Caco-2 (cell line): ENCODE measurements around the gene PPFIA4. TPM values are rescaled to one million over a fixed set of nuclear protein-coding genes. Genes with fewer than 3 reads are reported as not detected.

Experiments used
- BruUV-seq: library from RNA; stranded (reverse); fragments of 400-500 nt; replicated peaks from 2 replicates; lab custom pipeline; 2021; lab: Mats Ljungman, UMichigan
- CTCF ChIA-PET: fragments of 300-600 bp; sonication (Branson Sonifier 250); formaldehyde crosslinking; loops from one replicate; lab custom pipeline; 2022; ENCODE audit warnings: antibody characterized with exemption; lab: Charles Lee
- POLR2A ChIA-PET: fragments of 300-600 bp; sonication (Branson Sonifier 250); formaldehyde crosslinking; loops from one replicate; lab custom pipeline; 2022; ENCODE audit warnings: antibody characterized with exemption; lab: Charles Lee
- DNase-seq, 2 experiments: peaks; one replicate each; pipeline versions ENCODE4 v3.0.0 to v3.0.0-alpha.2; 2020 to 2022
- H3K27me3 ChIP-seq: replicated peaks from 2 replicates; pipeline ENCODE4 v1.6.0; 2011; ENCODE audit warnings: low read length; ENCODE audit not compliant: control insufficient read depth, insufficient read depth
- H3K36me3 ChIP-seq: 2 replicates; pipeline ENCODE4 v1.5.1; 2011; ENCODE audit warnings: low read length; ENCODE audit not compliant: control insufficient read depth, insufficient read depth
- H3K4me1 ChIP-seq: fragments of 250-450 bp; sonication (Bioruptor Pico); 2 replicates; pipeline ENCODE4 v1.5.1; 2020; ENCODE audit warnings: mild to moderate bottlenecking
- H3K4me3 ChIP-seq: 2 replicates; pipeline ENCODE4 v1.5.1; 2011; ENCODE audit warnings: low read depth, mild to moderate bottlenecking, control low read depth, low read length
- H3K9me3 ChIP-seq: fragments of 250-450 bp; sonication (Bioruptor Pico); 2 replicates; pipeline ENCODE4 v1.5.1; 2020; ENCODE audit warnings: mild to moderate bottlenecking, moderate library complexity
- H3K27ac Mint-ChIP-seq: one replicate; pipeline ENCODE4 v1.8.0; 2022; ENCODE audit warnings: mixed read lengths; ENCODE audit not compliant: unreplicated experiment
- H3K27me3 Mint-ChIP-seq: one replicate; pipeline ENCODE4 v1.8.0; 2022; ENCODE audit warnings: mixed read lengths; ENCODE audit not compliant: insufficient read depth, unreplicated experiment
- H3K36me3 Mint-ChIP-seq: one replicate; pipeline ENCODE4 v1.8.0; 2022; ENCODE audit warnings: mild to moderate bottlenecking, mixed read lengths; ENCODE audit not compliant: insufficient read depth, unreplicated experiment
- H3K4me1 Mint-ChIP-seq: one replicate; pipeline ENCODE4 v1.8.0; 2022; ENCODE audit warnings: low read depth, mixed read lengths; ENCODE audit not compliant: unreplicated experiment
- H3K4me3 Mint-ChIP-seq: one replicate; pipeline ENCODE4 v1.8.0; 2022; ENCODE audit warnings: mild to moderate bottlenecking, moderate library complexity, mixed read lengths; ENCODE audit not compliant: unreplicated experiment
- H3K9me3 Mint-ChIP-seq: one replicate; pipeline ENCODE4 v1.8.0; 2022; ENCODE audit warnings: mixed read lengths; ENCODE audit not compliant: unreplicated experiment
- CTCF ChIP-seq, 2 experiments: fragments of 200-600 bp in 1 of 2; IDR thresholded peaks; 1 replicate in 1 of 2; 2 replicates in 1 of 2; pipeline versions ENCODE4 v1.5.1 to v1.8.0; 2011 to 2022; ENCODE audit warnings: antibody characterized with exemption in 1 of 2, control low read depth in 1 of 2, inconsistent platforms in 1 of 2, low read depth in 1 of 2, low read length in 1 of 2, mild to moderate bottlenecking in 1 of 2, moderate library complexity in 1 of 2; ENCODE audit not compliant: insufficient read depth in 1 of 2, severe bottlenecking in 1 of 2, unreplicated experiment in 1 of 2
- intact Hi-C: fragments of 100-400 bp; cut with micrococcal nuclease; formaldehyde crosslinking; loops from one replicate; pipeline ENCODE4 v1.10.0; 2022; ENCODE audit not compliant: unreplicated experiment
- total RNA-seq: library from RNA; stranded (reverse); gene quantifications from 2 replicates; pipeline ENCODE4 v1.2.3, GENCODE V29; 2022

The PPFIA4 gene
- total RNA-seq, 1 experiment from 2014 or later = 9.4 TPM

- no peak overlapping the region for H3K4me3 Mint-ChIP-seq
- BruUV-seq = no TSS peak
- POLR2A ChIA-PET = interaction anchor here (0.7 kb wide), 1 partner anchor 29 kb away, joined by 6 read pairs; no protein-coding TSS in a partner anchor
Observed at GRCh38 chr1:203036135-203036534, 9.8 kb downstream of the PPFIA4 start.

GRCh38 chr1:203036537-203036936, 10.2 kb downstream of the PPFIA4 start:
- peaks cover 5% of the 10 kb centered on the region for H3K36me3 Mint-ChIP-seq
- peaks cover 1% of the 10 kb centered on the region; the same call in 1 of the 2 replicates for H3K36me3 ChIP-seq
- ChIA-PET CTCF (interaction anchor here (0.7 to 2.4 kb wide), 4 partner anchors 82 to 231 kb away, joined by 3 to 11 read pairs (median 6); no protein-coding TSS in a partner anchor), POLR2A (interaction anchor here (0.7 kb wide), 1 partner anchor 30 kb away, joined by 6 read pairs; no protein-coding TSS in a partner anchor)
- no peaks in the 10 kb centered on the region for H3K9me3 ChIP-seq
- H3K27me3 ChIP-seq = no peaks in the 10 kb centered on the region
- H3K4me3 Mint-ChIP-seq = no peak overlapping the region
- intact Hi-C loops = loop anchor here (5.0 to 10.0 kb wide), 2 partner anchors 46 to 288 kb away; no protein-coding TSS in a partner anchor
- peaks cover 8% of the 10 kb centered on the region; the same call in 1 of the 2 replicates for H3K4me1 ChIP-seq
- no peak overlapping the region for H3K27ac Mint-ChIP-seq
- no peak overlapping the region for H3K4me3 ChIP-seq
- peaks cover 21% of the 10 kb centered on the region for H3K4me1 Mint-ChIP-seq
- H3K9me3 Mint-ChIP-seq = no peaks in the 10 kb centered on the region
- DNase-seq = no peak
- no TSS peak for BruUV-seq
- H3K27me3 Mint-ChIP-seq = no peaks in the 10 kb centered on the region
- TF ChIP-seq CTCF (IDR thresholded peaks at IDR 0.05; ENCODE audit: insufficient read depth in 1 of 2, low read depth in 1 of 2, low read length in 1 of 2, severe bottlenecking in 1 of 2, unreplicated experiment in 1 of 2) = no peak

More at GRCh38 chr1:203036135-203036534, 9.8 kb downstream of the PPFIA4 start:
- no peaks in the 10 kb centered on the region for H3K27me3 Mint-ChIP-seq
- no peaks in the 10 kb centered on the region for H3K27me3 ChIP-seq
- DNase-seq = no peak
- no peak overlapping the region for H3K4me3 ChIP-seq
- no peak for TF ChIP-seq CTCF (IDR thresholded peaks at IDR 0.05; ENCODE audit: insufficient read depth in 1 of 2, low read depth in 1 of 2, low read length in 1 of 2, severe bottlenecking in 1 of 2, unreplicated experiment in 1 of 2)
- peaks cover 8% of the 10 kb centered on the region; the same call in 1 of the 2 replicates for H3K4me1 ChIP-seq
- intact Hi-C loops = loop anchor here (5.0 to 10.0 kb wide), 2 partner anchors 46 to 289 kb away; no protein-coding TSS in a partner anchor
- H3K9me3 Mint-ChIP-seq = no peaks in the 10 kb centered on the region
- H3K36me3 Mint-ChIP-seq = peaks cover 5% of the 10 kb centered on the region
- no peak overlapping the region for H3K27ac Mint-ChIP-seq
- H3K9me3 ChIP-seq = no peaks in the 10 kb centered on the region
- CTCF ChIA-PET = interaction anchor here (0.7 to 2.4 kb wide), 4 partner anchors 82 to 231 kb away, joined by 3 to 11 read pairs (median 6); no protein-coding TSS in a partner anchor
- H3K4me1 Mint-ChIP-seq = peaks cover 20% of the 10 kb centered on the region
- peaks cover 1% of the 10 kb centered on the region; the same call in 1 of the 2 replicates for H3K36me3 ChIP-seq

GRCh38 chr1:203037509-203038190, 11.4 kb downstream of the PPFIA4 start:
- BruUV-seq = no TSS peak
- intact Hi-C loops = loop anchor here (2.0 to 10.0 kb wide), 4 partner anchors 45 to 287 kb away; no protein-coding TSS in a partner anchor
- H3K36me3 Mint-ChIP-seq = peaks cover 5% of the 10 kb centered on the region
- peaks cover 21% of the 10 kb centered on the region for H3K4me1 Mint-ChIP-seq
- Histone ChIP-seq H3K4me1 (peaks cover 8% of the 10 kb centered on the region; the same call in 1 of the 2 replicates), H3K27me3 (no peaks in the 10 kb centered on the region), H3K4me3 (no peak overlapping the region), H3K9me3 (no peaks in the 10 kb centered on the region), H3K36me3 (peaks cover 1% of the 10 kb centered on the region; the same call in 1 of the 2 replicates)
- H3K27me3 Mint-ChIP-seq = no peaks in the 10 kb centered on the region
- DNase-seq = peak in 1 of 2 experiments; percentile 19
- ChIA-PET POLR2A (no interaction called here), CTCF (interaction anchor here (3.4 to 3.5 kb wide), 2 partner anchors 179 to 232 kb away, joined by 56 to 90 read pairs; no protein-coding TSS in a partner anchor)
- H3K9me3 Mint-ChIP-seq = no peaks in the 10 kb centered on the region
- no peak for TF ChIP-seq CTCF (IDR thresholded peaks at IDR 0.05; ENCODE audit: insufficient read depth in 1 of 2, low read depth in 1 of 2, low read length in 1 of 2, severe bottlenecking in 1 of 2, unreplicated experiment in 1 of 2)
- H3K27ac Mint-ChIP-seq = no peak overlapping the region
- no peak overlapping the region for H3K4me3 Mint-ChIP-seq
